Measurements from ENCODE around the gene RGS19. TPM values are rescaled to one million over a fixed set of nuclear protein-coding genes. Genes with fewer than 3 reads are reported as not detected.
A peak's percentile ranks its signal among the peaks of the same experiment; 100 is the strongest.

The RGS19 gene
- total RNA-seq, 1 donor from 2014 or later, result 57.5 TPM

DNA sequence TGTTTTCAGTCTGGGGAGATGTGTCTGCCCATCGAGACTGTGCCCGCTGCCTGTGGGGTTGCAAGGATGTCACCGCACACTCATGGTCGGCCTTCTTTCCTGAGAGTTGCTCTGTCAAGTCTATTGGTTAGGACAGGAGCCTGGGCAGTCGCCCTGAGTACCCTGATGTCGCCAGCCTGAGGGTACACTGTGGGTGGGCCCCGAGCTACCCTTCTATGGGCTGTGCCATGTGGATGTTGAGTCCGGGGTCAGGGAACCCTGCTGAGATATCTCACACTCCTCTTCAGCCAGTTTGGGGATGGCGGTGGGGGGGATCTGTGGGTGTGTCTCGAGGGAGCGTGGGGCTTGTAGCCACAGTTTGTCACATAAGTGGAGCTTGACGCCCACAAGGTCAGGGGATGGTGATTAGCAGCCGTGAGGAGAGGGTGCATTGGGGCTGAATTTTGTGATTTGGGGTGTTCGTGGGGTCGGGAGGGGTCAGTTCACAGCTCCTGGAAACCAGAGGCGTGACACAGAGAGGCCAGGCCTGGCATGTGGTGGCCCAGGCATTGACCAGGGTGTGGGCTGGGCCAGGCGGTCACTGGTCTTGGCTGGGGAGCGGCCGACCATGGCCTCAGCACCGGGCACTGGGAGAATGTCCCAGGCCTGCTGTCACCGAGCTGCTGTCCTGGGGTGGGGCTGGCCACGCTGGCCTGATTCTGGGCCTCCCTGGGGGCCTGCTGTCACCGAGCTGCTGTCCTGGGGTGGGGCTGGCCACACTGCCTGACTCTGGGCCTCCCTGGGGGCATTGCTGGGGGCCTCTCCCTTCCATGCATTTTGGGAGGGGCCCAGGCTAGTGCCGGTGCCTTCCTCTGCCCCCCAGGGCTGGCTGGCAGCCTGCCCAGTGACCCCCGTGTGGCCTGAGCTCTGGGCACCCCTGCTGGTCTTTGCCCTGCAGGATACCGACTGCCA, 29.7 kb upstream of the RGS19 start:
- Histone ChIP-seq H3K27me3 (ENCODE audit: low read depth) (peaks cover 4% of the 10 kb centered on the region), H3K9me3 (no peaks in the 10 kb centered on the region), H3K27ac (no peak overlapping the region), H3K4me3 (no peak overlapping the region), H3K4me1 (no peaks in the 10 kb centered on the region), H3K36me3 (no peaks in the 10 kb centered on the region)
- TF ChIP-seq, protein P1, sequence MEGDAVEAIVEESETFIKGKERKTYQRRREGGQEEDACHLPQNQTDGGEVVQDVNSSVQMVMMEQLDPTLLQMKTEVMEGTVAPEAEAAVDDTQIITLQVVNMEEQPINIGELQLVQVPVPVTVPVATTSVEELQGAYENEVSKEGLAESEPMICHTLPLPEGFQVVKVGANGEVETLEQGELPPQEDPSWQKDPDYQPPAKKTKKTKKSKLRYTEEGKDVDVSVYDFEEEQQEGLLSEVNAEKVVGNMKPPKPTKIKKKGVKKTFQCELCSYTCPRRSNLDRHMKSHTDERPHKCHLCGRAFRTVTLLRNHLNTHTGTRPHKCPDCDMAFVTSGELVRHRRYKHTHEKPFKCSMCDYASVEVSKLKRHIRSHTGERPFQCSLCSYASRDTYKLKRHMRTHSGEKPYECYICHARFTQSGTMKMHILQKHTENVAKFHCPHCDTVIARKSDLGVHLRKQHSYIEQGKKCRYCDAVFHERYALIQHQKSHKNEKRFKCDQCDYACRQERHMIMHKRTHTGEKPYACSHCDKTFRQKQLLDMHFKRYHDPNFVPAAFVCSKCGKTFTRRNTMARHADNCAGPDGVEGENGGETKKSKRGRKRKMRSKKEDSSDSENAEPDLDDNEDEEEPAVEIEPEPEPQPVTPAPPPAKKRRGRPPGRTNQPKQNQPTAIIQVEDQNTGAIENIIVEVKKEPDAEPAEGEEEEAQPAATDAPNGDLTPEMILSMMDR (IDR thresholded peaks at IDR 0.05), result no peak
- intact Hi-C loops (cut with DNase I), result no loop called here
- ATAC-seq (no peak), DNase-seq (peak; percentile 26)

DNA sequence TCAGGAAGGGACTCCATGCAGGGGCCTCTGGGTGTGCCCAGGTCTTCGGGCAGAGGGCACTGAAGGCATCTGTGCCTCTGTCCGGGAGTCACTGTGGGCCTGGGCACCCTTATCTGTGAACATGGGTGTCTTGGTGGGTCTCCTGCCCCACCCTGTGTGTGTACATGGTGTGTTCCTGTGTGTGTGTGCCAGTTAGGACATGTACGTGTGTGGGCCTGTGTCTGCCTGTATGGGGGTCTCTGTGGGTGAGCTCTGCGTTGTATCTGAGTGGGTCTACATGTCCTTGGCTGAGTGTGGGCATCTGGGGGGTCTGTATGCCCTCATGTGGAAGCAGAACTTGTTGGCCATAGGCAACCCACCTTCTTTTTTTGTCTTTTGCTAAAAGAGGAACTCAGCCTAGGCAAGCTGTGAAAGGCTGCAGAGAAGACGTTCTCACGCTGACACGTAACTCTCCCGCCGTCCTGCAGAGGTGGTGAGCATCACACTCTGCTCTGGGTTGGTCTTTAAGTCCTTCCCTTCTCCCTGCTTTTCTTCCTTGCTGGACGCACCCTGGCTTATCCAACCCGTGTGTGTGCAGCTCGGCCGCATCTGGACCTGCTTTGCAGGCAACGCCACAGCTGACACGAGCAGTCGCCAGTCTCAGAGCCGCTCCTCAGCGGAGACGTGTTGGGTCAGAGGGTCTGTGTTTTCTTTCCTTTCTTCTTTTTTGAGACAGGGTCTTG, 28.6 kb upstream of the RGS19 start:
- Histone ChIP-seq H3K27me3 (ENCODE audit: low read depth) (peaks cover 13% of the 10 kb centered on the region), H3K27ac (no peak overlapping the region), H3K36me3 (no peaks in the 10 kb centered on the region), H3K9me3 (no peaks in the 10 kb centered on the region), H3K4me3 (no peak overlapping the region), H3K4me1 (no peaks in the 10 kb centered on the region)
- ATAC-seq (no peak), DNase-seq (peak; percentile 24)
- intact Hi-C loops (cut with DNase I), result no loop called here
- TF ChIP-seq, protein P1 (IDR thresholded peaks at IDR 0.05), result no peak

DNA sequence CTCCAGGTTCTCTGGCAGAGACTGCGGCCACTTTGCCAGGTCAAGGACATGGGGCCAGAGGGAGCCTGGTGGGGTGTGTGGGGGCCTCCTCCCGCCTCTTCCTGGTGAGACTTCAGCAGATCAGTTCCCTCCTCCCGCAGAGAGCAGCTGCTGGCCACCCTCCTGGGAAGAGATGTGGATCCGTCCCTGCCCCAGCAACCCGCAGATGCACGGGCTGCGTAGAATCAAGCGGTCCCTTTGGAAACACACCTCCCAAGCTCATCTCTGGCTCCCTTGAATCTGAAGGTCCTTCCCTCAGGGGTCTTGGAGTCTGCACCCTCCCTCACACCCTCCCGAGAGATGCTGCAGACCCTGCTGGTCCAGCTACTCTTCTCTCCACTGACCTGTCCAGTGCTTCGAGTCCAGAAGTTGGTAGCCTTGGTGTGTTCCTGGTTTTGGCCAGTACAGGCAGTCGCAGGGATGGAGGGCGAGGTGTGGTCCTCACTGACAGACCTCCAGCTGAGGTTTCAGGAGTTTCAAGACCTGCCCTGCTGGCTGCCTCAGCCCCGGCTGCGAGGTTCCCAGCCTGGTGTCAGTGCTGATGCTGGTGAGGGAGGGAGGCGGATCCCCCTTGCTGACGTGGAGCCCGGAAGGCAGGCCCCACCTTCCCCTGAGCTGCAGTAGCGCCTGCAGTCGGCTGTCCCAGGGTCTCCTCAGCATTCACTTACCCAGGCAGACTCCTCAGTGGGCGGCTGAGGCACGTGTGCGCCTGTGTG, 27.8 kb upstream of the RGS19 start, which contains the start of gene NPBWR2:
NPBWR2 (minus strand) TSS at position 585 of the 755 bp plus-strand sequence. CDS start 734 bp downstream, outside the sequence.
- Histone ChIP-seq H3K4me1 (peaks cover 5% of the 10 kb centered on the region), H3K27ac (no peak within 1 kb of the TSS), H3K4me3 (no peak within 1 kb of the TSS), H3K36me3 (no peaks in the 10 kb centered on the region), H3K9me3 (no peaks in the 10 kb centered on the region), H3K27me3 (ENCODE audit: low read depth) (peaks cover 21% of the 10 kb centered on the region)
- intact Hi-C loops (cut with DNase I), result no loop called here
- DNase-seq (peak; percentile 39), ATAC-seq (no peak)
- TF ChIP-seq, protein P1 (IDR thresholded peaks at IDR 0.05), result no peak

DNA sequence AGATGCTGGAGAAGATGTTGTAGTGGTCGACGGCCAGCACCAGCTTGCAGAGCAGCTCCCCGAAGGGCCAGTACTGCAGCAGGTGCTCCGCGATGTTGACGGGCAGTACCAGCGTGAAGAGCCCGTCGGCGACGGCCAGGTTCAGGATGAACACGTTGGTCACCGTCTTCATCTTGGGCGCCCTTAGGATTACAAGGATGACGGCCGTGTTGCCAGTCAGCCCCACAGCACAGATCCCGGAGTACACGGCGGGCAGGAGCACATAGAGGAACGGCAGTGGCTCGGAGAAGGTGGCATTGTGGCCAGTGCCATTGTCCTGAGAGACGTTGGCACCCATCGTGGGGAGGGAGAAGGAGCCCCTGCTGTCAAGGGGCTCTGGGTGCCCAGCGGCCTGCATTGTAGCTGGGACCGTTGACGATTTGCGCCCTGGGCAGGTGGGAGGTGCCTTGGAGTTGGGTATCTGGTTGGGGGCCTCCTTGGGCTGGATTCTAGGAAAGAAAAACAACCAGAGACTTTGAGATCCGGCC, 27.2 kb upstream of the RGS19 start:
- Histone ChIP-seq H3K4me1 (peaks cover 11% of the 10 kb centered on the region), H3K36me3 (no peaks in the 10 kb centered on the region), H3K4me3 (no peak overlapping the region), H3K27ac (no peak overlapping the region), H3K27me3 (ENCODE audit: low read depth) (peaks cover 27% of the 10 kb centered on the region), H3K9me3 (no peaks in the 10 kb centered on the region)
- no peak for ATAC-seq
- peak; percentile 36 for DNase-seq
- TF ChIP-seq, protein P1 (IDR thresholded peaks at IDR 0.05), result no peak
- intact Hi-C loops (cut with DNase I), result no loop called here

All from lower lobe of right lung (tissue), 2 donors.